GM18517 (cell line): ENCODE results near the gene PSD4.

Source experiments
- ATAC-seq: cut with Tn5 transposase; IDR thresholded peaks from one replicate; pipeline ENCODE4 v1.9.1; 2021; ENCODE audit warnings: mild to moderate bottlenecking, moderate library complexity; ENCODE audit not compliant: unreplicated experiment

The PSD4 gene

GRCh38 chr2:113141451-113141850 is 32.3 kb upstream of the PSD4 start:
- ATAC-seq: no peak

- ATAC-seq: no peak
These were observed 31.5 kb upstream of the PSD4 start for GRCh38 chr2:113142290-113142689.

DNA sequence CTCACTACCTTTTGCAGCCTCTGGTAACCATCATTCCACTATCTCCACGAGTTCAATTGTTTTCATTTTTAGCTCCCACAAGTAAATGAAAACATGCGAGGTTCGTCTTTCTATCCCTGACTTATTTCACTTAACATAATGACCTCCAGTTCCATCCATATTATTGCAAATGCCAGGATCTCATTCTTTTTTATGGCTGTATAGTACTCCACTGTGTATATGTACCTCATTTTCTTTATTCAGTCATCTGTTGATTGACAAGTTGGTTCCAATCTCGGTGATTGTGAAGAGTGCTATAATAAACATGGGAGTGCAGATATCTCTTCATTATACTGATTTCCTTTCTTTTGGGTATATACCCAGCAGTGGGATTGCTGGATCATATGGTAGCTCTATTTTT is 29.5 kb upstream of the PSD4 start:
- ATAC-seq: no peak

GRCh38 chr2:113148606-113149552 is 24.9 kb upstream of the PSD4 start:
- ATAC-seq: no peak

DNA sequence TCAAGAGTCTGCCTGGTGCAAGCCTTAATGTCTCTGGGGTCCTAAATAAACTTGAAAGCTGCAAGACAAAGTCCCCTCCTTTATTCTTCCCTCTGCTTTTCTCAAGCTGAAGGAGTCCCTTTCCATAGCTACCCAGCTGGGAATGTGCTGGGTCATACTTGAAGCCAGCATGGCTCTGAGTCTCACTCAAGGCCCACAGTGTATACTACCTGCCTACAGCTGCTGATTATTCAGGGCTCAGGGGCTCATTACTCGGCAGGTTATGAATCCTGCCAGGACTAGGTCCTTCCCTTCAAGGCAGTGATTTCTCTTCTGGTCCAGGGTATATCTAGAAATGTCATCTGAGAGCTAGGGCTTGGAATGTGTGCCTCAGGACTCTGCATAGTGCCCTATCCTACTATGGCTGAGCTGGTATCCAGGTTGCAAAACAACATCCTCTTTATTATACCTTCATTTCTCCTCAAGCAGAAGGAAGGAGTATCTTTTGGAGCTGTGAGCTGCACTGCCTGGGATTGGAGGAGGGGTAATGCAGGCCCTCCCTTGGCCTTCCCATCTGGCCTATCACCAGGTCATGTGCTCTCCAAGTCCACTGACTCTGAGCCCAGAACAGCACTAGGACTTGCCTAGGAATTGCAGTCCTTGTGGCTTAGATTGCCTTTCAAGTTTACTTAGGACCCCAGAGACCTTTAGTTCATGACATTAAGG is 24.1 kb upstream of the PSD4 start:
- no peak for ATAC-seq

- ATAC-seq: no peak
These were observed 23.5 kb upstream of the PSD4 start for GRCh38 chr2:113150258-113150601.

- ATAC-seq: no peak
These were observed 18.4 kb upstream of the PSD4 start for GRCh38 chr2:113155331-113155730.

DNA sequence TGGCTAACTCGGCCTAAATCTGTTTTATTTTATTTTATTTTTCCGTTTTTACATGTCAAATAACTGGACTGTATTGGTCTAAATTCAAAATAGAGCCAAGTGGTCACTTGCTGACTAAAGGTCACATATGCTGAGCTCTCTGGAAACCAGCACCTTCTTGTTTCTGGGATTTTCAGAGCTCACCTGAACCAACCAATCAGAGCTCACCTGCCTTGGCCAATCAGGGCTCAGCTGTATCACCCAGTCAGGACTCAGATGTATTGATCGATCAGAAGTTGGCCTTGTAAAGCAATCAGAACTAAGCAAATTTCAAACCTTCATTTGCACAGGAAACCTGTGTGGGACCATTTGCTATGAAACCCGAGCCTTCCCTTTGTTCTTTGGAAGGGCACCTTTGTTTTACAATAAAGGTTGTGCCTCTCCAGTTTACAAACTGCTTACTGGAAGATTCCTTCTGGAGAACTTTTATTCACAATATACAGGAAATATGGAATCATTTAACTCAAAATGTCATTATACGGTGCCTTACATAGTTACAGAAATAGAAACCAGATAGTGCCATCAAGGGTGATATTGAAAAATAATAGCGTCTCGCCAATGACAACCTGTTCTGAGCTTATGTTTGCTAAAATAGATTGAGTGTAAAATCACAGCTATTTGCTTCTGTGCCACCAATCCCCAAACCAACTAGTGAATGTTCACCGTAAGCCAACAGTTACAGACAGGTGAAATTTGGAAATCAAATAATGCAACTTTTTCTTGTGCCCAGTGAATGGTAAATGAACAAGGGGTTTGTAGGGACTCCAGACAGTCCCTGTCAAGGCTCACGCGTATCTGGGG is 17.3 kb upstream of the PSD4 start:
- no peak for ATAC-seq

GRCh38 chr2:113157118-113157896 is 16.5 kb upstream of the PSD4 start:
- ATAC-seq: no peak

DNA sequence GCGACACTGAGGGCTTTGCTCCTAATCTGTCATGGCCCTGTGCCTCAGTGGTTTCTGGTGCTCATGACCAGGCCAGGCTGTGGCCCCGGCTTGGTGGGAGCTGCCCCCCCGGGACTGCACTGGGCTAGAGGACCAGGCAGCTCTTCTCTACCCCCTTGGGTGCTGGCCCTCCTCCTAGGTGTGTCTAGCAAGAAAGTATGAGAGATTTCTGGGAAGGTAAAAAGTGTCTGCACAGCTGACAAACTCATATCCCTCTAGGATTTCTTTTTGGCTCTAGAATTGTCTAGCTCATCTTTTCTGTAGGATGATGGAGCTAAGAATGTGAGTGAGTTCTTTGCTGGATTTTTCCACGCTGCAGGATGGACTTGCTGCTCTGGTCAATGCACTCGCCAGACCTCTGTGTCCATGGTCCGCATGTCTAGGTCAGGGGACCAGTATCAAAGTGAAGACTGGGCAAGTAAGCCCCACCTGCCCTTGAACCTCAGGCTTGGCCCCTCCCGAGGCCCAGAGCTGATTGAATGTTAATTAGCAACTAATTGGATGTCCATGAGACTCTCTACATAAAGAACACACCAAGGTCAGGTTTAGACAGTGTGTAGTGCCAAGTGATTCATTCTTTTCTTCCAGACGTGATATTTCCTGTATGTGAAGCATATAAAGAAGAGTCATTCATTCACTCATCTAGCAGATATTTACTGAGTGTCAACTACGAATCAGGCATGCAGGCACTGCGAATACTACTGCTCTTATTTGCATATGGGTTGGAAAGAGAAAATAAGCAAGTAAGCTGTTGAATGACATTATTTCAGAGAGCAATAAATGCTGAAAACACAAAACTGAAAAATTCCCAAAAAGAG is 15.6 kb upstream of the PSD4 start:
- ATAC-seq: no peak

DNA sequence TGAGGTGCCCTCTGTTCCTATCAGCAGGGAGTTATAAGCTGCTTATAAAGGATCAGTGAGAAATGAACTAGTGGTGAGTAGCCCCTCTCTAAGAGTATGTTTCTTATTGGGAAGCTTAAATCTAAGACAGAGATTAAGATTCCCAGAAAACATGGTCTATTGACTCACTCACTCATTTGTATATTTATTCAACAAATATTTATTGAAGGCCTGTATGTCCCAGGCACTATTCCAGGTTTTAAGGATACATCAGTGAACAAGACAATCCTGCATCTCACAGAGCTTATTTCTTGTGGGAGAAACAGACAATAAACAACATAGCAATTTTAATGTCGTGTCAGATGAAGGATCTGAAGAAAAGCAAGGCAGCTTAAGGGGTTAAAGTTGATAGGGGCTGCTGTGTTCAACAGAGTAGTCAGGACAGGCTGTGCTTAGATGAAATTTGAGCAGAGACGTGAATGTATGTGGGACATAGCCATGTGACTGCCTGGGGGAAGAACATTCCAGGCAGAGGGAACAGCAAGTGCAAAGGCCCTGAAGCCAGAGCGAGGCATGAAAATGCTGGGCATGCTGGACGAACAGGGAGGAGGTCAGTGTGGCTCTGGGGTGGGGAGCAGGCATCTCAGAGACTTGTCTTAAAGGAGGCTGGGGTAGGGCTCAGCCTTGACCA is 14.8 kb upstream of the PSD4 start:
- no peak for ATAC-seq

DNA sequence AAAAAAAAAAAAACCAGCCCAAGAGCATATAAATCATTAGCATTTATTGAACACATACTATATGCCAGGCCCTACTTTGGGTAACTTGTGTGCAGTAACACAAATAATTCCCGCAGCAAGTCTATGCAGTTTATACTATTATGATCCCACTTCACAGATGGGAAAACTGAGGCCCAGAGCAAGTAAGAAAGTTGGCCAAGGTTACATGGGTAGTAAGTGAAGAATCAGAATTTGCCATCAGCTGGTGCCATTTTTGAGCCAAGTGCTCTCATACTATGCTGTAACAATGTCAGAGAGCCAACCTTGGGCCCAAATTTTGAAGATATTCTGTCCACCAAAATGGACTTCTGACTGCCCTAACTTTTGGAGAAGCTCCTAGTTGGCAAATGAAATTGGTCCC is 13.5 kb upstream of the PSD4 start:
- ATAC-seq: no peak

DNA sequence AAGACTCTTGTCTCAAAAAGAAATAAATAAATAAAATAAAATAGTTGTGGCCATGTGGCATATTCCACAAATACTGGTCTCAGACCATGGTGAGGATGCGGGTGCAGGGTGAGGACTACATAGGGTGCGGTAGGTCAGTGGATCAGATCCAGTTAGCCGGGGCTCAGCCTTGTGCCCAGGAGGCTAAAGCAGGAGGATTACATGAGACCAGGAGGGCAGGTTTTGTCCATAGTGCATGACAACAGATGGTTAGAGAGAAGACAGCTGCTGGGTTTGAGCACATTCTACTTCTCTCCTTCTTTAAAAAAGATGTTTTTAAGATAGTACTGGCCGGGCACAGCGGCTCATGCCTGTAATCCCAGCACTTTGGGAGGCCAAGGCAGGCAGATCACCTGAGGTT is 12.8 kb upstream of the PSD4 start:
- no peak for ATAC-seq

- no peak for ATAC-seq
These were observed 11.6 kb upstream of the PSD4 start for GRCh38 chr2:113162173-113162572.

DNA sequence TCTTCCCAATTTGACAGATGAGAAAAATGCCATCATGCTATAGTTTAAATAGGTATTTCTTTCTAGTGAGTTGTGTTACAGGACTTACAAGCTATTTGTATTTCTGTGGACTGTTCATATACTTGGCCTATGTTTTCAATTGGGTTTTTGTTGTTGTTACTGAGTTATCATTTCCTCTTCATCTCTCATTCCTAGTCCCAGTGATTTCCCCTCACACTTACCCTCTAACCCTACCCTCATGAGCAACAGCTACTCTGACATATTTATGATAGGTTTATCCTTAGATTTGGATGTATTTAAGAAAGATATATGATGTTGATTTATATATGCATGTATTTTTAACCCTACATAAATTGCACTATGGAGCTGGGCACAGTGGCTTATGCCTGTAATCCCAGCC is 10.9 kb upstream of the PSD4 start:
- ATAC-seq: no peak

DNA sequence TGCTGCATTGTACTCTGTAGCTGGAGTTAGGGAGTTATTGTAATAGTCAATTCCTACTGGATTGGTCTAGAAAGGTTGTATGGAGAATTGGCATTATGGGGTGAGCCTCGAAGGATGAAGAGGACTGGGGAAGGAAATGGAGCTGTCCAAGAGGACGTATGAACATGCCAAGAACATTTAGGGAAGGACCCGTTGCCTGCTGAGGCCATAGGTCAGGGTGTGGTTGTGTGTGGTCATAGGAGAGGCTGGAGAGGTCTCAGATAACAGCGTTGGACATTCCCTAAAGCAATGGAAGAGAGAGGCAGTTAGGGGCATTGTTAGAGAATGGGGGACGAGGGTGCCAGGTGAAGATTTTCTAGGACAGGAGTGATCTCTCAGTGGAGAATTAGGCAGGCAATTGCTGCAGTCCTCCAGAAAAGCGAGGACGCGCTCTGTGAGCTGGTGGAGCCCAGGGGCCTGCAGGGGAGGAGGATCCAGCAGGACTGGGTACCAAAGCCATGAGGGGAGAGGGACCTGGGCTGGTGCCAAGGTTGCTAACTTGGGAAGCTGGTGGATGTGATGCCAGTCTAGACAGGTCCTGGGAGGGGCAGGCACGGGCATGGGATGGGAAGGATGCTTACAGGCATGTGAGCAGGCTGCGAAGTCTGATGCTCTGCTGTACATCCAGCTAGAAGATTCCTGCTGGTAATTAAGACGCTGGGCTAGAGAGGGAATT is 9.4 kb upstream of the PSD4 start:
- no peak for ATAC-seq

GRCh38 chr2:113164930-113165585 is 8.7 kb upstream of the PSD4 start:
- ATAC-seq: no peak

GRCh38 chr2:113166187-113166645 is 7.6 kb upstream of the PSD4 start:
- no peak for ATAC-seq
